T1000 (cell line): ENCODE measurements around the gene BPIFB2.
"Not testable (repeated sequence)": the region's sequence is repeated elsewhere in the genome, so short reads cannot be mapped to it uniquely, and the experiment has no call there.

Experiments used
- DNase-seq: peaks from one replicate; lab custom pipeline; 2025; ENCODE audit warnings: mixed read lengths; lab: John Stamatoyannopoulos, UW

BPIFB2 gene

GRCh38 chr20:32970973-32971300 lies 36.6 kb upstream of the BPIFB2 start:
- no peak for DNase-seq

GRCh38 chr20:32971703-32972161 lies 35.8 kb upstream of the BPIFB2 start:
- DNase-seq = no peak

- no peak for DNase-seq
Measured at GRCh38 chr20:32972181-32973076, 35.1 kb upstream of the BPIFB2 start.

- no peak for DNase-seq
Measured at GRCh38 chr20:32973077-32973717, 34.3 kb upstream of the BPIFB2 start.

GRCh38 chr20:32974204-32975064 lies 33.1 kb upstream of the BPIFB2 start:
- not testable (repeated sequence) for DNase-seq

GRCh38 chr20:32975121-32975520 lies 32.4 kb upstream of the BPIFB2 start:
- DNase-seq = not testable (repeated sequence)

GRCh38 chr20:32975698-32976674 lies 31.5 kb upstream of the BPIFB2 start:
- DNase-seq = no peak

GRCh38 chr20:32976746-32977145 lies 30.8 kb upstream of the BPIFB2 start:
- no peak for DNase-seq

GRCh38 chr20:32977281-32978008 lies 30.1 kb upstream of the BPIFB2 start:
- no peak for DNase-seq

GRCh38 chr20:32978009-32978335 lies 29.5 kb upstream of the BPIFB2 start:
- DNase-seq = no peak

GRCh38 chr20:32979201-32979998 lies 28.1 kb upstream of the BPIFB2 start:
- DNase-seq = no peak

GRCh38 chr20:32980131-32980941 lies 27.2 kb upstream of the BPIFB2 start:
- no peak for DNase-seq

GRCh38 chr20:32980990-32981389 lies 26.5 kb upstream of the BPIFB2 start:
- DNase-seq = no peak

- DNase-seq = no peak
Measured at GRCh38 chr20:32982617-32983458, 24.7 kb upstream of the BPIFB2 start.

GRCh38 chr20:32983459-32984112 lies 23.9 kb upstream of the BPIFB2 start:
- DNase-seq = no peak

- no peak for DNase-seq
Measured at GRCh38 chr20:32984196-32984595, 23.3 kb upstream of the BPIFB2 start.

GRCh38 chr20:32984631-32985354 lies 22.7 kb upstream of the BPIFB2 start:
- DNase-seq = no peak
